ENCODE data around the gene COMT. TPM values are rescaled to one million over a fixed set of nuclear protein-coding genes. Genes with fewer than 3 reads are reported as not detected.
"Not testable (repeated sequence)": the region's sequence is repeated elsewhere in the genome, so short reads cannot be mapped to it uniquely, and the experiment has no call there.

The COMT gene
- 223 TPM for polyA plus RNA-seq (2013, experiment 1 of 2; ENCODE audit: insufficient read length)
- polyA plus RNA-seq (2013, experiment 2 of 2; ENCODE audit: insufficient read length): 200 TPM

DNA sequence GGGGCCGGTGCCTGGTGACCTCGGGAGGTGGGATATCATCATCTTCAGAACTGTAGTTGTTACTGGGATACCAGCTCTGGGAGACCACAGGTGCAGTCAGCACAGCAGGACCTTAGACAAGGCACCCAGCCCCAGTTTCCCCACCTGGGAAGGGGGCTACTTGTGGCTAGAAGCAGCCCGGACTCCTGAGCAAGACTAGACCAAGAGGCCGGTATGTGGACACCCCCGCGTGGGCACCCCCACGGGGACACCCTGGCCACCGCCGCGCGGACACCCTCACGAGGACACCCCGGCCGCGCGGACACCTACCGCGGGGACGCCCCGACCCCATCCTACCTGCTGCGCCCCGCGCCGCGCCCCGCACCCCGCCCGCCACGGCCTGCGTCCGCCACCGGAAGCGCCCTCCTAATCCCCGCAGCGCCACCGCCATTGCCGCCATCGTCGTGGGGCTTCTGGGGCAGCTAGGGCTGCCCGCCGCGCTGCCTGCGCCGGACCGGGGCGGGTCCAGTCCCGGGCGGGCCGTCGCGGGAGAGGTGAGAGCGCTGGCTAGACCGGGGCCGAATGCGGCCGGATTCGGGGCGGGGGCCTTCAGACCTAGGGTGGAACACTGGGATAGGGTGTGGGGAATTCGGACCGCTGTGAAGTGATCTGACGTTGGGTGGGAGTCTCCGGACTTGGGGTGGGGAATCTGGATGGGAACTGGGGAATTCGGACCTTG lies at the start of gene COMT, which contains the start of gene TXNRD2:
Gene COMT, plus strand, starts transcription at position 408 of the 718 bp plus-strand sequence. CDS start 20,755 bp downstream, outside the sequence.
Gene TXNRD2, minus strand, starts transcription at position 454 of the 718 bp plus-strand sequence. Its CDS starts 15 bp downstream, at position 439.
- peak; percentile 71 for DNase-seq

DNA sequence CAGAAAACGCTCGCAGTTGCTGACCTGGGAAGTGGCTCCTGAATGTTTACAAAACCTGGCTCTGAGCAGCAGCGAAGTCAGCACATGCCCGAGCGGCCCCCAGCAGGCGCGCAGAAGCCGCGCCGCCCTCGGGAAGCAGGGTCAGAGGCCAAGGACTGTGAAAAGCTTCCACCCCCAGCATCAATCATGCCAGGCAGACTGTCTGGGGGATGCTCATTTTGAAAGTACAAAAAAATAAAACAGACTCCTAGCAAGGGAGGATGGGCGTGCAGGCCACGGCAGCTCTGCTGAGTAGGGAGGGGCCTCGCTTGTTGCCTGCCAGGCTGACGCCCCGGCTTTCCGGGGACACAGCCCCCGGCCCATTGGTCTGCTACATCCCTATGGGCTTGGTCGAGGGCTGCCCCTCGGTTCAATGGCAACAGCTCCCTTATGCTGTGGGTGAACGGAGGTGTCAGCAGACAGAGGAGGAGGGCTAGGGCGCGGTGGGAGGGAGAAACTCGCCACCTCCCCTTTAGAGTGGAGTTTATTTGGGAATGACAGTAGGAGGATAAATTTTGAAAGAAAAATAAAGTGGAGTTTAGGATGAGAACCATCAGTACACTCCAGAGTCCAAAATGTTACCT lies 49.2 kb upstream of the COMT start:
- no peak for DNase-seq

DNA sequence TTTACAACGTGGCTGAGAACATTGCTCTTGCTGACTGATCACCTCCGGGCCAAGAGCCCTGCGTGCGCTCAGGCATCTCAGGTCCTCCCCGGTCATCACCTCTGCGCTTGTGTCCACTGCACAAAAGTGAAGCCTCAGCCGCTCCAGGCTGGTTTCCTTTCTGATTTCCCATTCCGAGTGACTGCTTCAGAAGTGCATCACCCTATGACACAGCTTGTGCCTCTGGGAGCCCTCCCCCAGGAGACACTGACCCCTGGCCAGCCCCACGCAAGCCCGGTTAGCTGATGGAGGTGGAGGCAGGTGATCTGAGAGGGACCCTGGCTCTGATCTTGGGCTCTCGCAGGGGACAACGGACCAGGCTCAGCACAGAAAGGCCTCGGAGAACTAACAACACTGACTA lies 48.6 kb upstream of the COMT start:
- no peak for DNase-seq

DNA sequence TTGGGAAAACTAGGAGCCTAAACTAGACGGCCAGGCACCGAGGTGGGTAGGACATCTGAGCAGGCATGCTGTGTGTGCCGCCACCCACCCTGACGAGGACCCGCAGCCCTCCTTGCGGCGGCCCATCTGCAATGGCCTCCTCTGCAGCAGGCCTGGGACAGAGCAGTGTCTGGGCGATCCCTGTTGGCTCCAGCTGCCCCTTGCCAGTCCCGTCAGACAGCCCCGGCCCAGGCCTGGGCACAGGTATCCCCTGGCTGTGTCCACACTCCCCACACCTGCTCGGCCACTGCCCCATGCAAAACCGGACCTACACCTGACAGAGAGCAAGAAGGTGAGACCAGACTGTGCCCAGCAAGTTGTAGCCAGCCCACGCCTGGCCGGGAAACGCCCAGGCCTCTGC lies 48.2 kb upstream of the COMT start:
- no peak for DNase-seq

DNA sequence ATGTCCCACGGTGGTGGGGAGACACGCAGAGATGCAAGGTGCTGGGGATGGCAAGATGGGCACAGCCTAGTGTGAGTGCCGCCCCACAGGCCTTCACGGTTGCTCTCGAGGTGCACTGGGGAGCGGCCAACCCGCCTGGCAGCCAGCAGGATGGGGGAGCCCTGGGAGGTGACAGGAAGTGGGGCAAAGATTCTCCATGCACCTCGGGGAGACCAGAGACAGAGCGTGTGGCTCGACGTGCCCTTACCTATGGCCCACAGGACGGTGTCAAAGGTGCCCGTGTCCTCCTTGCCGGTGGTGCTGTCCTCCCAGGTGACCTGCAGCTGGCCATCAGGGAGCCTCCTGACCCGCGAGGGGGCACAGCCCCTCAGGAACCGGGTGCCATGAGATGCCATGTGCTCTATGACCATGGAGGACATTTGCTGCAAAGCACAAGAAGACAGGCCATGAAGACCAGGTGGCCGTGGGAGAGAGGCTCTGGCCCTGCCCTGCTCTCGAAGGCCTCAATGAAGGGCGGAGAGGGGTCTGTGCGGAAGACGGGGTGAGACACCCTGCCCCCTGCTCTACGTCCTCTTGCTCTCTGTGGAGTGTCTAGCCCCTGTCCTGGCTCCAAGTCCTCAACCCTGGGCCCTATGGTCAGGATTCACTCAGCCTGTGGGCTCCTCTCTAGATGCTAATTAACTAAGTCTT lies 46.3 kb upstream of the COMT start:
- no peak for DNase-seq

DNA sequence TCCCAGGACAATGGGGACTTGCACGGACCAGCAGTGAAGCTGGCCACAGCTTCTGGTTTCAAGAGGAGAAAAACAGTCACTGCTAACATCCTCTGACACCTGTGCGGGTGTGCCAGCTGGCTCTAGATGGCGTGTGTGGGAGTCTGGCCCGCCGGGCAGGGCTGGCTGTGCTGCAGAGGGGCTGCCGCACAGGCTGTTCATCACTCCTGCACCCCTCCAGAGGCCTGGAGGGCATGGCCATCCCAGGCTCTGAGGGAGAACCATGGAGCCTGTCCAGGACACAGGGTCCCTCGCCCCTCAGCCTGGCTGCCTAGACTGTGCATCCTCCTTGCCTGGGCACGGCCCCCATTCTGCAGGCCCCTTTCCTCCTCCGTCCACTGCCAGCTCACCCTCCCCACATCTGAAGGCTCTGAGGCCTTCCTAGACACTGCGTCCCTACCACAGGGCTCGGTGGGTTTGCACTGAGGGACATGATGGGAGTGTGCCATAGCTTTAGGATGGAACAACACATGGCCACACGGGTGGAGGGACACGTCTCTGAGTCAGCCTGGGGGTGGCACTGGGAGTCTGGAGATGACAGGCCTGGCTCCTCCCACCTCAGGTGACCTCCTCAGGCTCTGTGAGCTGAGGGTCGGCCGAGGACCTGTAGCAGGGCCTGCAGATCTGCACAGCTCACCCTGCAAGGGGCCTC lies 44.8 kb upstream of the COMT start:
- DNase-seq: no peak

DNA sequence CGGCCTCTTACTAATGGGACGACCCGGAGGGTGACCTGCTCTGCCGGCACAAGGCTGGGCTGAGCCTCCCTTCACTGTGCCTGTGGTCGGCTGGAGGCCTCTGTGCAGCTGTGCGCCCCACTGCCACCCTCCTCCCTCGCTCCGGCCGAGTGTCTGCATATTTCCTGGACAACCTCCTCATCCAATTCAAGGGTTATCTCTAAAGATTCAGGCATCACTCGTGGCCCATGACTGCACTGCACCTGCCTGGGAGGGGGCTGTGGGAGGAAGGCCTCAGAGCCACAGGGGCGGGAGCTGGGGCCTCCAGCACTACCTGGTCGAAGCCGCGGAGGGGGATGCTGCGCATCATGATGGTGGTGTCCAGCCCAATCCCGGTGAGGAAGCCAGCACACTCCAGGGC lies 43.8 kb upstream of the COMT start:
- DNase-seq: no peak

DNA sequence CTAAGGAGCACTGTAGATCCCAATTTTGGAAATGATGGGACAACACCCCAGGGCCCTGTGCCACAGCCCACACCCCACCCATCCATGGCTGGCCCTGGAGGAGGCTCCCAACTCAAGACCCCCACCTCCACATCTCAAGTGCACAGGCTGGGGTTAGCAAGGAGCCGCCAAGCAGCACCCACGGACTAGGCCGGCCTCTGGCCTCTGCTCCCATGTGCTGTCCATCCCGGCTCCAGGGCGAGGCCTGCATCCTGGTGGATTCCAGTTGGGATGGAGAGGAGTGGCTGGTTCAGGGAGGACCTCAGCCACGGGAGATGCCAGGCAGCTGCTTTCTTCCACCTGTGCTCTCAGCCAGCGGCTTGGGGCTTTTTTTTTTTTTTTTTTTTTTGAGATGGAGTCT lies 43.4 kb upstream of the COMT start:
- DNase-seq: no peak

DNA sequence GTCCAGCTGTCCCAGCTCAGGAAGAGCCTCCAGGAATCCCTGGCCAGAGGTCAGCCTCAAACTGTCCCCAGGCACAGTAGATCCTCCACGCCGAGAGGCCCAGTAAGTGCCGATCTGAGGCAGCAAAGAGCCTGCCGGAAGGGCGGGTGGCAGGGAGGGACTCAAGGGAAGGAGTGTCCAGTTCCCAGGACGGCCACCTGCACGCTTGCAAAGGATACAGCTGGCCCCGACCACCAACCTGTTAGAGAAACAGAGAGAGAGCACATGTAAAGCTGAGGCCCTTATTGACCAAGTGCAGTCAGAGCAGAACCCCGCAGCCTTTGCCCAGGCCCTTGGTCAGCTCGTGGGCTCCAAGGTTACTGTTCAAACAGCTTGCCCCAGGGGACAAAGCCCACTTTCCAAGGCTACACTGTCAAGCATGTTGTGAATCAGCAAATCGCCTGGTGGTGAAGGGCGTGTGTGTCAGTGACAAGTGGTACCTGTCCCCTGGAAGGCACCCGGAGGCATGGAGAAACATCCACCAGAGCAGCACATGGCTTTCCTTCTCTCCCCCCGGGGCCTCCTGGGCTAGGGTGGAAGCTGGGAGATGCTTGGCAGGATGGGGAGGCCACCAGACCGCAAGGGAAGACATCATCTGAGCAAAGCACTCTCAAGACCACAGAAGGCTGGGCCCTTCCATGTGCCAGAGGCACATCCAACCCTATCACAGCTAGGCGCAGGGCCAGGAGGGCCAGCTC lies 42.6 kb upstream of the COMT start:
- no peak for DNase-seq

DNA sequence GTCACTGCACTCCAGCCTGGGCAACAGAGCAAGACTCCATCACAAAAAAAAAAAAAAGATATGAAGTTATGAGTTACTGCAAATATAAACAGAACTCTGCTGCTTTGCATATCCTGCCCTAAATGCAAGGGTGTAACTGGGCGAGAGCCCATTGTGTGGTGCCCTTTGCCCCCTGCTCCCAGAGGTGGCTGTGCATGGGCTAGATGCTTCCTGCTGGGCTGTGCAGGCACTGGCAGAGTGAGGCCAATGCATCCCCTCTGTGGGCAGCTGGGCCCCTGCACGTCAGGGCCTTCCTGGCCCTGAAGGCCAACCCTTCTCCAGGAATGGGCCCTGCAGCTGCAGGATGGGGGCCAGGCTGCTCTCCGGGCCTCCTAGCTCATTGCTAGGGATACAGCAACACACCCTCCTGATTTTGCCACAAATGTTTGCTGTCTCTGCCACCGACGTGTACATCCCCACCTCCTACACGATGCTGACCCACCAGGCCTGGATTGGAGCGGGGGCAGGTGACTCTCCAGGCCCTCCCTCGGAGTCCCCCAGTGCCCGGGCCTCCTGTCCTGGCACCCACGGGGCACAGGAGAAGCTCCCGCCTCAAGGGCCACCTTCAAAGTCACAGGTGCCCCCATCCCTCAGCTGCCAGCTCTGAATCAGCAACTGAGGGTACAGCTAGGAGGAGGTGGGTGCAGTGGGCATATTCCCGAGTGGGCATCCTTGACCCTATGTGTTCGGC lies 40.7 kb upstream of the COMT start:
- no peak for DNase-seq

DNA sequence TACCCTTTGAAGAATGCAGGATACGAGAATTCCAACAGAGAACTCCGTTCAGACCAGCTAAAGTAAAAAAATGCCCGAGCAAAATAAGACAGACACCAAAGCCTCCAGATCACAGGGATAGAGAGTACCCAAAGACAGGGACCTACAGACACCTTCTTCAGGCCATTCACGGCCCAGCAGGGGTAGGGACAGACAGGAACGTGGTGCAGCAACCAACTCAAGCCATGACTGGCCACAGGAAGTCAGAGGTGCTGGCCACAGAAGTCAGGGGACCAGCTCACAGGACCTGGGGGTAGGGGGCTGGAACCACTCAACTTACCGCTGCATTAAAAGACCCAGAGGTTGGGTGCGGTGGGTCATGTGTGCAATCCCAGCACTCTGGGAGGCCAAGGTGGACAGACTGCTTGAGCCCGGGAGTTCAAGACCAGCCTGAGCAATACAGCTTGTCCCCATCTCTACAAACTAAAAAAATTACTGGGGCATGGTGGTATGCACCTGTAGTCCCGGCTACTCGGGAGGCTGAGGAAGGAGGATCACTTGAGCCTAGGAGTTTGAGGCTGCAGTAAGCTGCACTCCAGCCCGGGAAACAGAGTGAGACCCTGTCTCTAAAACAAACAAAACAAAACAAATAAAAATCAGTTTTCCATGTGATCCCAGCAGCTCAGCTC lies 39.9 kb upstream of the COMT start:
- no peak for DNase-seq

DNA sequence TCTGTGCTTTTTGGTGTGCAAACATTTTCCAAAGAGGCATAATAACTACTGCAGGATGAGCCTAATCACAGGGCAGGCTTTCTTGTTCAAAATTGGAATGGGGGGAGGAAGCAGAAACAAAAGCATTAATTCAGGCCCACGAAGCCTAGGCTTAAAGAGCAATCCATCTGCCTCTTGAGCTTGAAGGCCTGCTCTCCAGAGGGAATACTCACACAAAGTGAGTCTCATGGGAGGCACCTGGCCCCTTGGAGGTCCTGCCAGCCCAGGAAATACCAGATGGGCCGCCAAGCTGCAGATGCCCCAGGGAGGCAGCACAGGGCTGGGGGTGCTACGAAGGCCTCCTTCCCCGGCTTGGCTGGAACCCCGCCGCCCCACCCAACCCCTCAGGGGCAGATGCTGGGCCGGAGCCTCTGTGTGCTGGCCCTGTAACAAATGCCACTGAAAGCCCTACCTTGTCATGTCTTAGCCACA lies 39.3 kb upstream of the COMT start:
- no peak for DNase-seq

DNA sequence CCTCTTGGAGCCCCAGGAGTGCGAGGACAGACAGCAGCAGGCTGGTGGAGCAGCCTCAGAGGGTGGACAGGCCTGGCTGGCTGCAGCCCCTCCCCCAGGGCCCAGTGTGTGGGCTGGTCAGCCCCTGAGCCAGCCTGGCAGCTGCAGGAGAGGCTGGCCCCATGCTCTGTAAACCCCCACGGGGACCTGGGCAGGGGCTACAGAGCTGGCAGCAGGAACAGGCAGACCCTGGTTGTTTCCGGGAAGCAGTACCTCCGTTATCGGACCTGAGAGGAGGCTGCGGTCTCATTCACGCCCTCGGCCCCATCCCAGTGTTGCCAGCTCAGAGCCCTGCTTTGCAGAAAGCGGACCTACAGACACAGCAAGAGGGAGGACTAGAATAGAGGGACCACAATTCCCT lies 38.5 kb upstream of the COMT start:
- DNase-seq: no peak

DNA sequence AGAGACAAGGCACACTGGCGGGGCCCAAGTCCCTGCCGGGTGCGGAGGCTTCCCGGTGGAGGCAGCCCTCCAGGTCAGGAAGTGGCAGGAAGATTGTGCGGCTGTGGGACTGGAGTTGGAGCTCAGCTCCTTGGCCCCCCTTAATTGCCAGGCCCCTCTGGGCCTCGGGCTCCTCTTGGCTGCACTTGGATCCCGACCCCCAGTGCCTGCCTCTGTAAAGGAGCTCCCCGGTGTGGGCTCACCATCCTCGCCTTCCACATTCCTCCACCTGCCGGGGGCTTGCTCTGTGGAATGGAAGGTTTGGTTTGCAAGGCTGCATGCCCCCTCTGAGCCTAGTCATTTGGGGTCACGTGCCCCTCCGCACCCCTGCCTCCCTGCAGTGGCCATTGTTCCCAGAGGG lies 38.1 kb upstream of the COMT start:
- no peak for DNase-seq

DNA sequence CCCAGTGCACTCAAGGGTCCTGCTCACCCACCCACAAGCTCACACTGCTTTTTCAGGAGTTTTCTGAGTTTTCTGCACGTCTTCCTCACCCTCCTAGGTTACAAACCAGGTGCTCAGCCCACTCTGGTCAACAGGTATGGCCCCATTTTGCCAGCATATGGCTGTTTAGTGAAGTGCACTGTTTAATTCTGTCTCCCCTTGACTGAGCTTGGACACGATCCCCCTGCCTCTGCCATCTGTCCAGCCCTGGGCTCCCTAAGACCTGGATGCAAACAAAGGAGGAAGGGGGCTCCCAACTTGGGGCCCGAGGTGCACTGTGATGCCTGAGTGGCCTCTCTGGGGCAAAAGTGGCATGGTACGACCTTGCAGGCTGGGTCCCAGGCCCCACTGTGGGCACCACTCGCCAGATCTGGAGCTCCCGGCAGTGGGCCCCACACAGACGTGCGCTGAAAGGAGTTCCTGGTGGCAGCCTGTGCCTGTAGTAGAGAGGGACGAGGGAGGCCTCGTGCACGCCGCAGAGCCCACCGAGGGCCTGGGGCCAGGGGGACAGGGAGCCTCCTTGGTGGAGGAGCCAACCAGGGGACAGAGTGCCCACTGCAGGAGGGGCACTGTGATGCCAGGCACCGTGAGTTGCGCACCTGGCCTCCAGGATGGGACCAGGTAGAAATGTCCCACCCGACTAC lies 37.3 kb upstream of the COMT start:
- no peak for DNase-seq

DNA sequence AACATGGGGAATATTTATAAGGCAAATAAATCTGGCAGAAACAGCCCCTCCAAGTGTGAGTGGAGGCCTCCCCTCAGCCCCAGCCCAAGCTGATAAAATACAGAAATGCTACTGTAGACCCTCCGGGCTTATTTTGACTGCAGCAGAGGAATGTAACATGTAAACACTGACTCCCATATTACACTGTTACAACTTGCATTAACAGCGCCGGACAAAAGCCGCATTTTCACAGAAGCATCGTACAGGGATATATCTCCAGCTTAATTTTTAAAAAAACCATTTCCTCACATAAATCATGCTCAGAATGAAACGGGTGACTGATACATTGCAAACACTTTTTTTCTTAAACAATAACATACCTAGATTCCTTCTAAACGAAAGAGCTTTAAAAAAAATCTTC lies 36.6 kb upstream of the COMT start:
- DNase-seq: no peak

DNA sequence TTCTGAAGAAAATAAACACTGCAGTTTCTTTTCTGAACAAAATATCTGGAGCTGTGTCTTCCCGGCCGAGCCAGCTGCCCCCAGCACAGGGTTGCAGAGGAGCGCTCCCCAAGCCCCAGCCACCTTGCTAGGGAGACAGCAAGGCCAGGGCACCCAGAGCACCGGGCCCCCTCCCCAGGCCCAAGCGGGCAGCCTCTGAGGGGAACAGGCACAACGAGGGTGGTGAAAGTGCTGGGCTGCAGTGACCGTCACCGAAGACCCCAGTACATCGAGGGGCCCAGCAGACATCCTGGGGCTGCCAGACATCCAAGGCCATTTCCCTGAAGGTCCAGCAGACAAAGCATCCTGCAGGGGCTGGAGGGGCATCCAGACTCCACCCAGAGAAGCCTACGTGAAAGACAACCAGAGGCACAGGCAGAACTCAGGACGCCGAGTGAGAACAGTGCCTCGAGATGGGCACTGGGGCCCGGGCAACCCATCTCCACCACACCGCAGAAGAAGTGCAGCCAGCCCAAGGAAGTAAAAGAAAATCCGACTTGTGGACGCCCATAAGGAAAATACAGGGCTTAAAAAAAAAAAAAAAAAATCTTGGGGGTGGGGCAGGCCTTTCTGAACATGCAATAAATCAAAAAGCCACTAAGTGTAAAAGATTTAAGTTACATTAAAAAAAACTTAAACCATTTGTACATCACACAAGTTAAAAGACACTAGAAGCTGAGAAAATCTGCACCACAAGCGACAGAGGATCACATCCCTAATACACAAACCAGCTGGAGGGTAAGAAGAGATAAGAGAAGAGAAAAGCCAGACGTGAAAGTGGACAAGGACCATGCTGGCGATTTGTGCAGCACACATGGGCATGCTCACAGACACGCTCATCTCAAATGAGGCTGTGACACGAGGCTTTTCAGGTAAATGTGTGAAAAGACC lies 36.0 kb upstream of the COMT start:
- DNase-seq: no peak

DNA sequence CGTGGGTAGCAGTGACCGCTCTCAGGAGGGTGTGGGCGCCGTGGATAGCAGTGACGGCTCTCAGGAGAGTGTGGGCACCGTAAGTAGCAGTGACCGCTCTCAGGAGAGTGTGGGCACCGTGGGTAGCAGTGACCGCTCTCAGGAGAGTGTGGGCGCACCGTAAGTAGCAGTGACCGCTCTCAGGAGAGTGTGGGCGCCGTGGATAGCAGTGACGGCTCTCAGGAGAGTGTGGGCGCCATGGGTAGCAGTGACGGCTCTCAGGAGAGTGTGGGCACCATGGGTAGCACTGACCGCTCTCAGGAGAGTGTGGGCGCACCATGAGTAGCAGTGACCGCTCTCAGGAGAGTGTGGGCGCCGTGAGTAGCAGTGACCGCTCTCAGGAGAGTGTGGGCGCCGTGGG lies 34.7 kb upstream of the COMT start:
- DNase-seq: not testable (repeated sequence)

DNA sequence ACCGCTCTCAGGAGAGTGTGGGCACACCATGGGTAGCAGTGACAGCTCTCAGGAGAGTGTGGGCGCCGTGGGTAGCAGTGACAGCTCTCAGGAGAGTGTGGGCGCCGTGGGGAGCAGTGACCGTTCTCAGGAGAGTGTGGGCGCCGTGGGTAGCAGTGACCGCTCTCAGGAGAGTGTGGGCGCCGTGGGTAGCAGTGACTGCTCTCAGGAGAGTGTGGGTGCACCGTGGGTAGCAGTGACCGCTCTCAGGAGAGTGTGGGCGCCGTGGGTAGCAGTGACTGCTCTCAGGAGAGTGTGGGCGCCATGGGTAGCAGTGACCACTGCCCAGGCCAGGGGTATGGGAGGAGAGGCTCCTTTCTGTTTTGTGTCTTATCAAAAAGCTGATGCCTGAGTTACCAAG lies 33.7 kb upstream of the COMT start:
- not testable (repeated sequence) for DNase-seq

Measured in fibroblast of skin of scalp (primary cell).